ENCODE data around the gene HGS.

DNA sequence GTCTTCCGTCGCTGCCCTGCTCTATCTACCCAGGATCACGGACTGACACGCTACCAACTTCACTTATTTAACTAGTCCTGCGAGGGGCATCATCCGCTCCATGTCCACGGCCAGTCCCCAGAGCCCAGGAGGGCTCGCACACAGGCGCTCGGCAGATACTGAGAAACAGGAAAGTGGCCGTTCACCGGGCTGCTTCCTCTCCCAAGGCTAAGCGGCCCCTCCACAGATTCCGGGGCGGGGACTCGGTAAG, 17.8 kb upstream of the HGS start:
- TF ChIP-seq, protein P1, sequence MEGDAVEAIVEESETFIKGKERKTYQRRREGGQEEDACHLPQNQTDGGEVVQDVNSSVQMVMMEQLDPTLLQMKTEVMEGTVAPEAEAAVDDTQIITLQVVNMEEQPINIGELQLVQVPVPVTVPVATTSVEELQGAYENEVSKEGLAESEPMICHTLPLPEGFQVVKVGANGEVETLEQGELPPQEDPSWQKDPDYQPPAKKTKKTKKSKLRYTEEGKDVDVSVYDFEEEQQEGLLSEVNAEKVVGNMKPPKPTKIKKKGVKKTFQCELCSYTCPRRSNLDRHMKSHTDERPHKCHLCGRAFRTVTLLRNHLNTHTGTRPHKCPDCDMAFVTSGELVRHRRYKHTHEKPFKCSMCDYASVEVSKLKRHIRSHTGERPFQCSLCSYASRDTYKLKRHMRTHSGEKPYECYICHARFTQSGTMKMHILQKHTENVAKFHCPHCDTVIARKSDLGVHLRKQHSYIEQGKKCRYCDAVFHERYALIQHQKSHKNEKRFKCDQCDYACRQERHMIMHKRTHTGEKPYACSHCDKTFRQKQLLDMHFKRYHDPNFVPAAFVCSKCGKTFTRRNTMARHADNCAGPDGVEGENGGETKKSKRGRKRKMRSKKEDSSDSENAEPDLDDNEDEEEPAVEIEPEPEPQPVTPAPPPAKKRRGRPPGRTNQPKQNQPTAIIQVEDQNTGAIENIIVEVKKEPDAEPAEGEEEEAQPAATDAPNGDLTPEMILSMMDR (IDR thresholded peaks at IDR 0.05; ENCODE audit: poor library complexity, severe bottlenecking): no peak
- TF ChIP-seq EP300 (conservative IDR thresholded peaks at IDR 0.05; ENCODE audit: poor library complexity, severe bottlenecking) (no peak), TAF1 (IDR thresholded peaks at IDR 0.05; ENCODE audit: low read depth) (no peak)
